Activated CD4-positive, alpha-beta memory T cell treated with anti-CD3 and anti-CD28 coated beads for 36 hours (primary cell): ENCODE measurements around the gene DPT. TPM values are rescaled to one million over a fixed set of nuclear protein-coding genes. Genes with fewer than 3 reads are reported as not detected.

Experiments
- CTCF ChIA-PET: fragments of 350-600 bp; sonication (Branson Sonifier 250); formaldehyde crosslinking; loops from one replicate; lab custom pipeline; 2021; ENCODE audit warnings: antibody characterized with exemption, inconsistent platforms; lab: Charles Lee
- POLR2A ChIA-PET: fragments of 350-600 bp; sonication (Branson Sonifier 250); formaldehyde crosslinking; loops from one replicate; lab custom pipeline; 2021; ENCODE audit warnings: antibody characterized with exemption; lab: Charles Lee
- DNase-seq: peaks from one replicate; pipeline ENCODE4 v3.0.0-alpha.2; 2020
- H3K27ac Mint-ChIP-seq: one replicate; pipeline ENCODE4 v1.8.0; 2021; ENCODE audit warnings: mixed read lengths
- H3K27me3 Mint-ChIP-seq: one replicate; pipeline ENCODE4 v1.8.0; 2021; ENCODE audit warnings: mixed read lengths
- H3K36me3 Mint-ChIP-seq: one replicate; pipeline ENCODE4 v1.8.0; 2021; ENCODE audit warnings: mixed read lengths
- H3K4me1 Mint-ChIP-seq: one replicate; pipeline ENCODE4 v1.8.0; 2021; ENCODE audit warnings: low read depth, mixed read lengths
- H3K4me3 Mint-ChIP-seq: one replicate; pipeline ENCODE4 v1.8.0; 2021; ENCODE audit warnings: mild to moderate bottlenecking, mixed read lengths
- H3K9me3 Mint-ChIP-seq: one replicate; pipeline ENCODE4 v1.8.0; 2021; ENCODE audit warnings: mixed read lengths
- intact Hi-C: fragments of 100-400 bp; cut with micrococcal nuclease; formaldehyde crosslinking; loops from one replicate; pipeline ENCODE4 v1.15.1; 2023
- total RNA-seq, 2 experiments: library from RNA; stranded (reverse); gene quantifications; one replicate each; pipeline ENCODE4 v1.2.3, GENCODE V29; 2021

Gene DPT
- total RNA-seq, 2 experiments from 2014 or later: not detected

- DNase-seq: no peak
- CTCF ChIA-PET: no interaction called here
- H3K27me3 Mint-ChIP-seq: peaks cover 2% of the 10 kb centered on the region
- H3K27ac Mint-ChIP-seq: no peak overlapping the region
- no peaks in the 10 kb centered on the region for H3K4me1 Mint-ChIP-seq
- POLR2A ChIA-PET: no interaction called here
- intact Hi-C loops: no loop called here
- H3K9me3 Mint-ChIP-seq: no peaks in the 10 kb centered on the region
- no peak overlapping the region for H3K4me3 Mint-ChIP-seq
- H3K36me3 Mint-ChIP-seq: no peaks in the 10 kb centered on the region
Observed at GRCh38 chr1:168714012-168714411, 15.0 kb downstream of the DPT start.

- Mint-ChIP-seq H3K4me1 (no peaks in the 10 kb centered on the region), H3K9me3 (no peaks in the 10 kb centered on the region), H3K27me3 (peaks cover 2% of the 10 kb centered on the region), H3K27ac (no peak overlapping the region), H3K4me3 (no peak overlapping the region), H3K36me3 (no peaks in the 10 kb centered on the region)
- no peak for DNase-seq
- CTCF ChIA-PET: interaction anchor here (1.4 kb wide), 1 partner anchor 106 kb away, joined by 3 read pairs; no protein-coding TSS in a partner anchor
- intact Hi-C loops: no loop called here
- POLR2A ChIA-PET: no interaction called here
Observed at GRCh38 chr1:168709405-168710363, 19.3 kb downstream of the DPT start.

- no peak overlapping the region for H3K4me3 Mint-ChIP-seq
- CTCF ChIA-PET: interaction anchor here (1.4 kb wide), 1 partner anchor 106 kb away, joined by 3 read pairs; no protein-coding TSS in a partner anchor
- H3K27ac Mint-ChIP-seq: no peak overlapping the region
- H3K27me3 Mint-ChIP-seq: peaks cover 4% of the 10 kb centered on the region
- H3K9me3 Mint-ChIP-seq: no peaks in the 10 kb centered on the region
- intact Hi-C loops: no loop called here
- POLR2A ChIA-PET: no interaction called here
- H3K36me3 Mint-ChIP-seq: no peaks in the 10 kb centered on the region
- no peak for DNase-seq
- H3K4me1 Mint-ChIP-seq: no peaks in the 10 kb centered on the region
Observed at GRCh38 chr1:168708698-168709404, 20.2 kb downstream of the DPT start.

GRCh38 chr1:168706391-168706992 is 22.5 kb downstream of the DPT start:
- Mint-ChIP-seq H3K4me1 (no peaks in the 10 kb centered on the region), H3K9me3 (no peaks in the 10 kb centered on the region), H3K4me3 (no peak overlapping the region), H3K27me3 (peaks cover 8% of the 10 kb centered on the region), H3K27ac (no peak overlapping the region), H3K36me3 (no peaks in the 10 kb centered on the region)
- intact Hi-C loops: no loop called here
- no peak for DNase-seq
- CTCF ChIA-PET: interaction anchor here (0.8 to 1.0 kb wide), 2 partner anchors 13 to 21 kb away, joined by 3 to 4 read pairs; no protein-coding TSS in a partner anchor
- POLR2A ChIA-PET: no interaction called here

DNA sequence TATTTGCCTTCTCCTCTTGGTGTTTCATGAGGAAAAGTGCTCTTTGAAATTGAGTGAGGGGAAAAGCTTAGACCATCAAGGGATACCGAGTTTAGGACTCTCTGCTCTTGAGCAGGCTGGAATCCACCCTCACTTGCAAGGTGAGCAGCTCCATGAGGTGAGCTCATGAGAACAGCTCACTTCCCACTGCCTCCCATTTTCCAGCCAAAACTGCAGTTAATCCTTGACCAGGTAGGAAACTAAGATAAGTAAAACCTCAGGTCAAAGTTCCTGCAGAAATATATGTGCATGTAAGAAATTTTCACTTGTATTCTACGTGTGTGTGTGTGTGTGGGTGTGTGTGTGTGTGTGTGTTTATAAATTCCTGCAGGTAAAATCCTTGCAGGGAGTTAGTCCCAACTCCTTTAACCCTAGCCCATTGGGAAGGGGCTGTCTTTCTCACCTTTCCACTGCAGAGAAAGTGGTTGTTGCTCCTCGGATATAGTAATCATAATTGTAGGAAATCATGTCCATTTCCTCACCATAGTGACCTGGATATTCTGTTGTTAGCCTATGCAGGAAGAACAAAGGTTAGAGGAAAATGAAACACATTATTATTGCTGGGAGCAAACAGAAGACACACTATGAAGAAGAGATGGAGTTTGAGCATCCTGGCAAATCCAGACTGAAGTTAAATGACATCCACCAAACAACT is 28.3 kb downstream of the DPT start:
- CTCF ChIA-PET: no interaction called here
- intact Hi-C loops: no loop called here
- no peaks in the 10 kb centered on the region for H3K4me1 Mint-ChIP-seq

DNA sequence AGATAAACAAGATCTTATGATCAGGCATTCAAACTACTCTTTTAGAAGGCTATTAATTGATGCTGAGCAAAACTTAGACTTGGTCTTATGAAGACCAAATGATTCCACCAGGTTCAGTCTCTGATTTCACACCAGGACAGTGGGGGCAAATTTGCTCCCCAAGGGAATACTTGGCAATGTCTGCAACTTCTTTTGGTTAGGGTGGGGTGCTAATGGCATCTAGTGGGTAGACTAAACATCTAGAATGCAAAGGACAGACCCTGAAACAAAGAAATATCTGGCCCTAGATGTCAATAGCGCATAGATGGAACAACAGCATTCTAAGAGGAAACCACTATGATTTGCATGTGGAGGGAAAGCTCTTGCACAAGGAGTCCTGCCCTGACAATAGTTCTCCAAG is 30.6 kb downstream of the DPT start:
- peaks cover 5% of the 10 kb centered on the region for H3K27me3 Mint-ChIP-seq
- H3K4me1 Mint-ChIP-seq: no peaks in the 10 kb centered on the region
- no peak for DNase-seq
- no peak overlapping the region for H3K27ac Mint-ChIP-seq
- ChIA-PET POLR2A (no interaction called here), CTCF (no interaction called here)
- no peak overlapping the region for H3K4me3 Mint-ChIP-seq
- H3K36me3 Mint-ChIP-seq: no peaks in the 10 kb centered on the region
- intact Hi-C loops: no loop called here
- H3K9me3 Mint-ChIP-seq: no peaks in the 10 kb centered on the region

More for the DNA sequence above, 28.3 kb downstream of the DPT start:
- POLR2A ChIA-PET: no interaction called here
- H3K27ac Mint-ChIP-seq: no peak overlapping the region
- H3K9me3 Mint-ChIP-seq: no peaks in the 10 kb centered on the region
- H3K27me3 Mint-ChIP-seq: peaks cover 7% of the 10 kb centered on the region
- no peaks in the 10 kb centered on the region for H3K36me3 Mint-ChIP-seq
- H3K4me3 Mint-ChIP-seq: no peak overlapping the region
- no peak for DNase-seq

- Mint-ChIP-seq H3K4me1 (no peaks in the 10 kb centered on the region), H3K27me3 (peaks cover 1% of the 10 kb centered on the region), H3K27ac (no peak overlapping the region), H3K9me3 (no peaks in the 10 kb centered on the region), H3K36me3 (no peaks in the 10 kb centered on the region), H3K4me3 (no peak overlapping the region)
- ChIA-PET CTCF (no interaction called here), POLR2A (no interaction called here)
- intact Hi-C loops: no loop called here
- DNase-seq: no peak
Observed at GRCh38 chr1:168697356-168698126, 31.5 kb downstream of the DPT start.

GRCh38 chr1:168696125-168696760 is 32.8 kb downstream of the DPT start:
- ChIA-PET CTCF (no interaction called here), POLR2A (no interaction called here)
- H3K9me3 Mint-ChIP-seq: no peaks in the 10 kb centered on the region
- peaks cover 1% of the 10 kb centered on the region for H3K27me3 Mint-ChIP-seq
- H3K27ac Mint-ChIP-seq: no peak overlapping the region
- intact Hi-C loops: no loop called here
- no peaks in the 10 kb centered on the region for H3K36me3 Mint-ChIP-seq
- no peaks in the 10 kb centered on the region for H3K4me1 Mint-ChIP-seq
- no peak for DNase-seq
- no peak overlapping the region for H3K4me3 Mint-ChIP-seq

DNA sequence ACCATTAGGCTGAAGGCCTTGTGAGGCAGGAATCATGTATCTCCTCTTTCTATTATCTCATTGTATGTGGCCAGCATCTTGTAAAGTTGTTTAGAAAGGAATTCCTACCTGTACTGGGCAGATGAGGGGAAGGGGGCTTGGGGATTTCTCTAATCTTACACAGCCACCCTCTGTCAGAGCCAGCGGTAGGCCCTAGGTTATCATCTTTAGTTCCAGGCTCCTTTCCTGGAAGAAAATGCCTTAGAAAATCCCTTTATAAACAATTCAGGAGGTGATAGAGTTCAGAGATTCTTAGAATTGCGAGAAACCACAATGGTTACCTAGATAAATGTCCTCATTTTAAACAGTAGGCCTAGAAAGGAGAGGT is 35.2 kb downstream of the DPT start:
- Mint-ChIP-seq H3K27ac (no peak overlapping the region), H3K4me1 (no peaks in the 10 kb centered on the region), H3K9me3 (no peaks in the 10 kb centered on the region), H3K4me3 (no peak overlapping the region), H3K27me3 (peaks cover 1% of the 10 kb centered on the region), H3K36me3 (no peaks in the 10 kb centered on the region)
- ChIA-PET POLR2A (no interaction called here), CTCF (no interaction called here)
- intact Hi-C loops: no loop called here
- DNase-seq: no peak

DNA sequence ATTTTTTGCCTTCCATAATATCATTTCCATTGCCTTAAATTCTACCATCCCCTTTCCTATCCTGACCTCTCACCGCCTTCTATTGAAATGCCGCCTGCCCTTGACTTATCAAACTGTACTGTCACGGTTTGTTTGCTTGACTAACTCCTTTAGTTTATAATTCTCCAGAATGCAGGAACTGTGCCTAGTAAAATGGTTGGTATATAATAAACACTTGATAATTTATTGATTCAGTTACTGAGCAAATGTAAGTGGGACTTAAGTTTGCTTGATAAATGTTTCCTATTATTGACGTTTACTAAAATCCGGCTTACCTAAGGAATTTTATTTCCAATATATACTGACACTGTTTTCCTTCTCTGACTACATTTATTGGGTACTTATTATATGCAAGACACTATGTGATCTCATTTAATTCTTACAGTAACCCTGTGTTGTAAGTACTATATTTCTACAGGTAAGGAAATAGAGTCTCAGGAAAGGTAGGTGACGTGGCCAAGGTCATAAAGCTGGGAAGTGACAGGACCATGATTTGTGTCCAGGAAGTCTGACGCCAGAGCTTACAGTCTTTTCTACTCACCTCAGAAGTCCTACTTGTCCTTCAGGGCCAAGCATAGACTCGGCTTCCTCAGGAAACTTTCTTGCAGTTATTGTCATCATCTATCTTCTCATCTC is 35.7 kb downstream of the DPT start:
- ChIA-PET POLR2A (no interaction called here), CTCF (no interaction called here)
- Mint-ChIP-seq H3K9me3 (no peaks in the 10 kb centered on the region), H3K27ac (no peak overlapping the region), H3K4me3 (no peak overlapping the region), H3K27me3 (peaks cover 1% of the 10 kb centered on the region), H3K4me1 (no peaks in the 10 kb centered on the region), H3K36me3 (no peaks in the 10 kb centered on the region)
- DNase-seq: no peak
- intact Hi-C loops: no loop called here

DNA sequence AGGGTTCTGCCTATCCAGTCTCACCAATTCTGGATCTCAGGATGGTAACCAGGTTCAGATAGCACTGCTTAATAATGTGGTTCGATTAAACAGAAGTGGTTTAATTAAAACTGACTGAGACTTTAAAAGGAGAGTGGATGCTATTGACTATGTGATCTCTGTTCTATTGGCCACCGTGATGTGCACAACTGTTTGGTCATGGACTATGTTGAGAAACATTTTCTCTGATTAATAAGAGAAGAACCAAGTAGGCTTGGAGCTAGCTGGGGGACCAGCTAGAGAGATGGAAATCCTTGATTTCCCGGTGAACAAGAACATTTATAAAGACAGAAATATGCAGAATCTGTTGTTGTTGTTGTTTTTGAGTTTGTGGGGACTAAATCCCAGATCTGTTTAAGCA is 36.5 kb downstream of the DPT start:
- no peaks in the 10 kb centered on the region for H3K9me3 Mint-ChIP-seq
- H3K4me1 Mint-ChIP-seq: no peaks in the 10 kb centered on the region
- H3K27me3 Mint-ChIP-seq: peaks cover 1% of the 10 kb centered on the region
- ChIA-PET CTCF (no interaction called here), POLR2A (no interaction called here)
- no peak overlapping the region for H3K4me3 Mint-ChIP-seq
- no peak overlapping the region for H3K27ac Mint-ChIP-seq
- DNase-seq: no peak
- H3K36me3 Mint-ChIP-seq: no peaks in the 10 kb centered on the region
- intact Hi-C loops: no loop called here
